ENCODE results near the gene POLDIP2. TPM values are rescaled to one million over a fixed set of nuclear protein-coding genes. Genes with fewer than 3 reads are reported as not detected.
A peak's percentile ranks its signal among the peaks of the same experiment; 100 is the strongest.

POLDIP2 gene
- total and polyA plus RNA-seq, 9 of the 15 experiments (the other 6 are each of a cell fraction or from before 2014, with no cell fraction given): 22.0 to 137 (median 104) TPM

DNA sequence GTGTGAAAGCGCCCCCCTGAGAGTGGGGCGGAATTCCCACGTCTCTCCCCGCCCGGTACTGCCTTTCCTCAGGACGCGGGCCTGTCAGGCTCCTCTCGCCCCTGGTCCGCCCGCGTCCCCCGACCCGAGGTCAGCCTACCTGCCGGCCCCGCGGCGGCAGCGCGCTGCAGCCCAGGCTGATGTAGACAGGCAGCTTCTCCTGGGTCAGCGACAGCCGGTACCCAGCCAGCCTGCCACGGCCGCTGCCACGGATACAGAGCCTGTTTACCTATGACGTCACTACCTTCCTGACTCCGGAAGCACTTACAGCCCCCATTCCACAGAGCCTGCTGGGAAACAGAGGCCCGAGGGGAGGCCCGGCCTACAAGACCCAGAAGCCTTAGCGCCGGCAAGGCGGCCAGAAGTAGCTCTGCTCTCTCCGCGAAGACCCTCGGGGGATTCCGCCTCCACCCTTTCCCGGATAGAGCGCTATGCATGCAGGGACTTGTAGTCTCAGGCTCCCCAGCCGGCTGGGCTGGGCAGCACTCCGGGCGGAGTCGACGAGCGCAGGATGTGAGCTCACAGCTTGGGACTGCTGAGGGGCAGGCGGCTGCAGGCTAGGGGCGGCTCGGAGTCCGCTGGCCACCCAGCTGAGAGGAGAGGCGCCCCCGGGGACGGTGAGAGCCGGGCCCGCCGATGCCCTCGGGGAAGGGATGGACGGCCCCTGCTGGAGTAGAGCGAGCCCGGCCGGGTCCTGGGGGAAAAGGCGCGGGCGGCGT is 21.9 kb downstream of the POLDIP2 start, which contains the start of the genes IFT20 and TNFAIP1 (continued):
- TF ChIP-seq, protein P1, sequence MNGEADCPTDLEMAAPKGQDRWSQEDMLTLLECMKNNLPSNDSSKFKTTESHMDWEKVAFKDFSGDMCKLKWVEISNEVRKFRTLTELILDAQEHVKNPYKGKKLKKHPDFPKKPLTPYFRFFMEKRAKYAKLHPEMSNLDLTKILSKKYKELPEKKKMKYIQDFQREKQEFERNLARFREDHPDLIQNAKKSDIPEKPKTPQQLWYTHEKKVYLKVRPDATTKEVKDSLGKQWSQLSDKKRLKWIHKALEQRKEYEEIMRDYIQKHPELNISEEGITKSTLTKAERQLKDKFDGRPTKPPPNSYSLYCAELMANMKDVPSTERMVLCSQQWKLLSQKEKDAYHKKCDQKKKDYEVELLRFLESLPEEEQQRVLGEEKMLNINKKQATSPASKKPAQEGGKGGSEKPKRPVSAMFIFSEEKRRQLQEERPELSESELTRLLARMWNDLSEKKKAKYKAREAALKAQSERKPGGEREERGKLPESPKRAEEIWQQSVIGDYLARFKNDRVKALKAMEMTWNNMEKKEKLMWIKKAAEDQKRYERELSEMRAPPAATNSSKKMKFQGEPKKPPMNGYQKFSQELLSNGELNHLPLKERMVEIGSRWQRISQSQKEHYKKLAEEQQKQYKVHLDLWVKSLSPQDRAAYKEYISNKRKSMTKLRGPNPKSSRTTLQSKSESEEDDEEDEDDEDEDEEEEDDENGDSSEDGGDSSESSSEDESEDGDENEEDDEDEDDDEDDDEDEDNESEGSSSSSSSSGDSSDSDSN (IDR thresholded peaks at IDR 0.05; ENCODE audit: borderline replicate concordance in 1 of 2, low read depth in 2 of 2, low read length in 2 of 2): no peak
- TF ChIP-seq CBX5 (IDR thresholded peaks at IDR 0.05; ENCODE audit: borderline replicate concordance, low read depth): no peak
- TF ChIP-seq JUND (IDR thresholded peaks at IDR 0.05; ENCODE audit: borderline replicate concordance, low read depth, low read length): peak; percentile 100
- peak; percentile 99 for TF ChIP-seq JUND (tag; IDR thresholded peaks at IDR 0.05; ENCODE audit: borderline replicate concordance, low read depth, low read length)
- TF ChIP-seq JUNB (CRISPR knock-in tag; conservative IDR thresholded peaks at IDR 0.05): peak; percentile 98
- 0 out of 2 replicates have a peak, but pooled peaks have one; percentile 18 for TF ChIP-seq ZNF134 (CRISPR knock-in tag; conservative IDR thresholded peaks at IDR 0.05)
- no peak for TF ChIP-seq TCF3 (CRISPR knock-in tag; IDR thresholded peaks at IDR 0.05)
- TF ChIP-seq TCF15 (CRISPR knock-in tag; IDR thresholded peaks at IDR 0.05): no peak
- no peak for TF ChIP-seq SLC30A9 (CRISPR knock-in tag; IDR thresholded peaks at IDR 0.05)
- no peak for TF ChIP-seq ADNP (tag; IDR thresholded peaks at IDR 0.05)

Data from K562 (cell line).